HFFc6 (cell line): ENCODE data around the gene TEX50. TPM values are rescaled to one million over a fixed set of nuclear protein-coding genes. Genes with fewer than 3 reads are reported as not detected.
"Not testable (repeated sequence)": the region's sequence is repeated elsewhere in the genome, so short reads cannot be mapped to it uniquely, and the experiment has no call there.

ENCODE experiments used
- DNase-seq: peaks from one replicate; pipeline ENCODE4 v3.0.0-alpha.2; 2018
- H3K27ac Mint-ChIP-seq: 2 replicates; pipeline ENCODE4 v1.8.0; 2020; ENCODE audit warnings: mild to moderate bottlenecking, mixed read lengths
- H3K27me3 Mint-ChIP-seq: 2 replicates; pipeline ENCODE4 v1.8.0; 2021; ENCODE audit warnings: mild to moderate bottlenecking, moderate library complexity, mixed read lengths; ENCODE audit not compliant: insufficient read depth
- H3K36me3 Mint-ChIP-seq: 2 replicates; pipeline ENCODE4 v1.8.0; 2021; ENCODE audit warnings: low read depth, mixed read lengths
- H3K4me1 Mint-ChIP-seq: 2 replicates; pipeline ENCODE4 v1.8.0; 2020; ENCODE audit warnings: low read depth, mixed read lengths
- H3K4me3 Mint-ChIP-seq: 2 replicates; pipeline ENCODE4 v1.8.0; 2020; ENCODE audit warnings: mild to moderate bottlenecking, moderate library complexity, mixed read lengths
- H3K9me3 Mint-ChIP-seq: 2 replicates; pipeline ENCODE4 v1.8.0; 2020; ENCODE audit warnings: mild to moderate bottlenecking, mixed read lengths
- CTCF ChIP-seq: fragments of 200-600 bp; sonication (generic); IDR thresholded peaks from 2 replicates; pipeline ENCODE4 v1.5.0; 2021; ENCODE audit warnings: antibody characterized with exemption, mild to moderate bottlenecking
- long read RNA-seq: library from polyadenylated mRNA; unstranded; transcript quantifications from one replicate; pipeline ENCODE4 v2.0.0, GENCODE V29; 2019
- total RNA-seq, 6 experiments: library from RNA; stranded (reverse); fragmentation: NEBNext Ultra II Directional; extraction: Animal tissue kit (Norgen Biotek cat#: 25700); gene quantifications; 2 replicates in 1 of 6; 3 replicates in 5 of 6; pipeline ENCODE4 v1.2.3, GENCODE V29; 2021

TEX50 gene
- not detected for total RNA-seq
- long read RNA-seq, result 0 reads

- no peak within 1 kb of the TSS for H3K4me3 Mint-ChIP-seq
- H3K36me3 Mint-ChIP-seq, result peaks cover 9% of the 10 kb centered on the region
- H3K27ac Mint-ChIP-seq, result no peak within 1 kb of the TSS
- peaks cover 3% of the 10 kb centered on the region for H3K27me3 Mint-ChIP-seq
- no peaks in the 10 kb centered on the region for H3K4me1 Mint-ChIP-seq
- peaks cover 23% of the 10 kb centered on the region for H3K9me3 Mint-ChIP-seq
- no peak for TF ChIP-seq CTCF
- no peak for DNase-seq
These were observed at the start of gene TEX50 for GRCh38 chr1:173635116-173635515. TEX50 (plus strand) TSS chr1:173635338; CDS start chr1:173635522, 184 bp downstream.

GRCh38 chr1:173590557-173590956 is 44.6 kb upstream of the TEX50 start:
- Mint-ChIP-seq H3K9me3 (no peaks in the 10 kb centered on the region), H3K27ac (no peak overlapping the region), H3K4me1 (peaks cover 7% of the 10 kb centered on the region), H3K27me3 (peaks cover 7% of the 10 kb centered on the region), H3K36me3 (no peaks in the 10 kb centered on the region), H3K4me3 (no peak overlapping the region)
- TF ChIP-seq CTCF, result no peak
- peak; percentile 35 for DNase-seq

- H3K27me3 Mint-ChIP-seq, H3K27ac Mint-ChIP-seq, H3K4me3 Mint-ChIP-seq, H3K9me3 Mint-ChIP-seq, H3K36me3 Mint-ChIP-seq, H3K4me1 Mint-ChIP-seq, DNase-seq: not testable (repeated sequence)
These were observed 44.0 kb upstream of the TEX50 start for GRCh38 chr1:173591138-173591537.

GRCh38 chr1:173596097-173596825 is 38.9 kb upstream of the TEX50 start:
- Mint-ChIP-seq H3K4me1 (peaks cover 2% of the 10 kb centered on the region), H3K27me3 (peaks cover 9% of the 10 kb centered on the region), H3K9me3 (peaks cover 6% of the 10 kb centered on the region; the same call in 1 of the 2 replicates), H3K27ac (no peak overlapping the region), H3K36me3 (no peaks in the 10 kb centered on the region), H3K4me3 (no peak overlapping the region)
- no peak for TF ChIP-seq CTCF
- DNase-seq, result no peak

GRCh38 chr1:173601588-173601987 is 33.5 kb upstream of the TEX50 start:
- Mint-ChIP-seq H3K4me3 (peak overlapping the region; percentile 68; the same call in 1 of the 2 replicates), H3K4me1 (peaks cover 18% of the 10 kb centered on the region; the same call in 1 of the 2 replicates), H3K9me3 (no peaks in the 10 kb centered on the region), H3K27me3 (peaks cover 3% of the 10 kb centered on the region; the same call in 1 of the 2 replicates), H3K27ac (no peak overlapping the region), H3K36me3 (no peaks in the 10 kb centered on the region)
- DNase-seq, result no peak
- TF ChIP-seq CTCF, result no peak

GRCh38 chr1:173603056-173603591 is 32.0 kb upstream of the TEX50 start, which contains the start of gene SLC9C2:
SLC9C2 (minus strand) TSS chr1:173603072; CDS start chr1:173601776, 1,296 bp downstream.
- TF ChIP-seq CTCF, result no peak
- no peaks in the 10 kb centered on the region for H3K9me3 Mint-ChIP-seq
- H3K27me3 Mint-ChIP-seq, result peaks cover 6% of the 10 kb centered on the region; the same call in 1 of the 2 replicates
- peaks cover 18% of the 10 kb centered on the region; the same call in 1 of the 2 replicates for H3K4me1 Mint-ChIP-seq
- H3K4me3 Mint-ChIP-seq, result peak within 1 kb of the TSS; percentile 71; the same call in 1 of the 2 replicates
- DNase-seq, result no peak
- no peaks in the 10 kb centered on the region for H3K36me3 Mint-ChIP-seq
- H3K27ac Mint-ChIP-seq, result no peak within 1 kb of the TSS
